HEK293 (cell line): ENCODE measurements around the gene GRAP2.

Experiments
- CTCF ChIA-PET: fragments of 350-600 bp; formaldehyde crosslinking; extraction: SDS; loops from one replicate; lab custom pipeline; 2021; ENCODE audit warnings: antibody characterized with exemption; lab: Yijun Ruan, JAX
- POLR2A ChIA-PET: fragments of 300-600 bp; formaldehyde crosslinking; extraction: SDS; loops from one replicate; lab custom pipeline; 2020; ENCODE audit warnings: antibody characterized with exemption, inconsistent platforms; lab: Yijun Ruan, JAX
- H3K27ac ChIP-seq: fragments of 200-500 bp; sonication (Bioruptor generic); 2 replicates; pipeline ENCODE4 v1.5.1; 2014; ENCODE audit warnings: low read depth, low read length, control low read depth, inconsistent platforms; ENCODE audit errors: extremely low read depth
- H3K36me3 ChIP-seq, 2 experiments: fragments of 200-500 bp in 1 of 2; sonication (Bioruptor generic) in 1 of 2; 1 replicate in 1 of 2; 2 replicates in 1 of 2; pipeline ENCODE4 v1.5.1; 2014 to 2017; ENCODE audit warnings: inconsistent platforms in 2 of 2, low read length in 2 of 2; ENCODE audit not compliant: control insufficient read depth in 2 of 2, insufficient read depth in 1 of 2
- H3K4me1 ChIP-seq: fragments of 200-500 bp; sonication (Bioruptor generic); 2 replicates; pipeline ENCODE4 v1.5.1; 2014; ENCODE audit warnings: mild to moderate bottlenecking, low read length, inconsistent platforms; ENCODE audit not compliant: control insufficient read depth, insufficient read depth
- H3K4me3 ChIP-seq: 2 replicates; pipeline ENCODE4 v1.5.1; 2011; ENCODE audit warnings: low read depth, mild to moderate bottlenecking, control low read depth, low read length, moderate library complexity
- H3K9me3 ChIP-seq: fragments of 200-500 bp; sonication (Bioruptor generic); 2 replicates; pipeline ENCODE4 v1.5.1; 2014; ENCODE audit warnings: low read depth, low read length, inconsistent platforms; ENCODE audit not compliant: control insufficient read depth, insufficient read depth
- BCL11A ChIP-seq: fragments of 450-650 bp; formaldehyde crosslinking; IDR thresholded peaks from 2 replicates; pipeline ENCODE4 v1.5.1; 2016; ENCODE audit warnings: low read depth, missing biosample characterization, missing genetic modification characterization
- GFI1B ChIP-seq: fragments of 450-650 bp; formaldehyde crosslinking; IDR thresholded peaks from 2 replicates; pipeline ENCODE4 v1.5.1; 2016; ENCODE audit warnings: missing biosample characterization, missing genetic modification characterization
- GLI2 ChIP-seq: fragments of 450-650 bp; formaldehyde crosslinking; IDR thresholded peaks from 2 replicates; pipeline ENCODE4; 2017; ENCODE audit warnings: missing biosample characterization, missing genetic modification characterization, low read depth, borderline replicate concordance
- HOXD13 ChIP-seq: sonication (generic); formaldehyde crosslinking; IDR thresholded peaks from 2 replicates; pipeline ENCODE4 v1.8.0; 2022; ENCODE audit warnings: missing genetic modification reagents, borderline replicate concordance
- KLF8 ChIP-seq: fragments of 450-650 bp; formaldehyde crosslinking; IDR thresholded peaks from 2 replicates; pipeline ENCODE4 v1.5.1; 2016; ENCODE audit warnings: missing biosample characterization, missing genetic modification characterization
- KLF9 ChIP-seq: fragments of 450-650 bp; formaldehyde crosslinking; IDR thresholded peaks from 2 replicates; pipeline ENCODE4 v1.5.1; 2016; ENCODE audit warnings: missing biosample characterization, missing genetic modification characterization, low read depth
- MEIS1 ChIP-seq: sonication (generic); formaldehyde crosslinking; IDR thresholded peaks from 2 replicates; pipeline ENCODE4 v1.8.1; 2022; ENCODE audit warnings: missing genetic modification reagents, mild to moderate bottlenecking, borderline replicate concordance
- PRDM1 ChIP-seq: fragments of 450-650 bp; formaldehyde crosslinking; IDR thresholded peaks from 2 replicates; pipeline ENCODE4; 2016; ENCODE audit warnings: missing biosample characterization, missing genetic modification characterization
- RBAK ChIP-seq: fragments of 450-650 bp; formaldehyde crosslinking; IDR thresholded peaks from 2 replicates; pipeline ENCODE4 v1.5.1; 2016; ENCODE audit warnings: missing biosample characterization, missing genetic modification characterization
- ZBTB8A ChIP-seq: fragments of 450-650 bp; formaldehyde crosslinking; IDR thresholded peaks from 2 replicates; pipeline ENCODE4 v1.5.1; 2016; ENCODE audit warnings: missing biosample characterization, missing genetic modification characterization
- ZNF114 ChIP-seq: fragments of 450-650 bp; formaldehyde crosslinking; IDR thresholded peaks from 2 replicates; pipeline ENCODE4 v1.5.0; 2017; ENCODE audit warnings: missing biosample characterization, missing genetic modification characterization
- ZNF169 ChIP-seq: fragments of 450-650 bp; formaldehyde crosslinking; IDR thresholded peaks from 2 replicates; pipeline ENCODE4 v1.5.1; 2016; ENCODE audit warnings: missing biosample characterization, missing genetic modification characterization
- ZNF248 ChIP-seq: fragments of 450-650 bp; formaldehyde crosslinking; IDR thresholded peaks from 2 replicates; pipeline ENCODE4 v1.5.1; 2017; ENCODE audit warnings: missing biosample characterization, missing genetic modification characterization
- ZNF398 ChIP-seq: fragments of 450-650 bp; formaldehyde crosslinking; IDR thresholded peaks from 2 replicates; pipeline ENCODE4 v1.5.1; 2017; ENCODE audit warnings: missing biosample characterization, missing genetic modification characterization
- ZNF521 ChIP-seq: fragments of 450-650 bp; formaldehyde crosslinking; IDR thresholded peaks from 2 replicates; pipeline ENCODE4 v1.5.1; 2017; ENCODE audit warnings: missing biosample characterization, mild to moderate bottlenecking, missing genetic modification characterization
- ZNF548 ChIP-seq: fragments of 450-650 bp; formaldehyde crosslinking; IDR thresholded peaks from 2 replicates; pipeline ENCODE4 v1.5.1; 2016; ENCODE audit warnings: missing biosample characterization, missing genetic modification characterization
- ZNF558 ChIP-seq: fragments of 450-650 bp; formaldehyde crosslinking; IDR thresholded peaks from 2 replicates; pipeline ENCODE4 v1.5.1; 2016; ENCODE audit warnings: missing biosample characterization, missing genetic modification characterization
- ZNF561 ChIP-seq: fragments of 450-650 bp; IDR thresholded peaks from 2 replicates; pipeline ENCODE4 v1.5.1; 2018; ENCODE audit warnings: missing biosample characterization, missing genetic modification characterization, borderline replicate concordance
- ZNF624 ChIP-seq: fragments of 450-650 bp; formaldehyde crosslinking; IDR thresholded peaks from 2 replicates; pipeline ENCODE4 v1.5.1; 2017; ENCODE audit warnings: missing biosample characterization, missing genetic modification characterization
- ZNF670 ChIP-seq: fragments of 450-650 bp; formaldehyde crosslinking; IDR thresholded peaks from 2 replicates; pipeline ENCODE4 v1.5.1; 2016; ENCODE audit warnings: missing biosample characterization, missing genetic modification characterization, low read depth
- ZNF704 ChIP-seq: fragments of 450-650 bp; formaldehyde crosslinking; IDR thresholded peaks from 2 replicates; pipeline ENCODE4 v1.5.1; 2016; ENCODE audit warnings: missing biosample characterization, missing genetic modification characterization
- ZNF707 ChIP-seq: fragments of 450-650 bp; formaldehyde crosslinking; IDR thresholded peaks from 2 replicates; pipeline ENCODE4 v1.5.1; 2016; ENCODE audit warnings: missing biosample characterization, missing genetic modification characterization

The GRAP2 gene

GRCh38 chr22:39935612-39936011 lies 34.7 kb downstream of the GRAP2 start:
- no peak overlapping the region for H3K4me3 ChIP-seq
- H3K27ac ChIP-seq = no peak overlapping the region
- no peak for TF ChIP-seq ZNF398 (tag by site-specific recombination)
- TF ChIP-seq ZNF548 = no peak
- no peak for TF ChIP-seq KLF8
- no peak for TF ChIP-seq KLF9 (tag by site-specific recombination)
- TF ChIP-seq ZNF624 = no peak
- TF ChIP-seq RBAK (tag by site-specific recombination) = no peak
- TF ChIP-seq ZNF704 (tag by site-specific recombination) = no peak
- TF ChIP-seq ZNF114 (tag by site-specific recombination) = no peak
- no peak for TF ChIP-seq ZNF558 (tag by site-specific recombination)
- TF ChIP-seq BCL11A (tag by site-specific recombination) = no peak
- TF ChIP-seq ZNF670 (tag by site-specific recombination) = no peak
- TF ChIP-seq ZNF561 (tag by site-specific recombination) = no peak
- no peak for TF ChIP-seq ZNF248 (tag by site-specific recombination)
- no peak for TF ChIP-seq HOXD13
- no peak for TF ChIP-seq GLI2 (tag by site-specific recombination)
- TF ChIP-seq GFI1B = no peak
- no peak for TF ChIP-seq MEIS1 (CRISPR knock-in tag)
- no peak for TF ChIP-seq ZNF169 (tag by site-specific recombination)
- no peak for TF ChIP-seq ZNF521 (tag by site-specific recombination)
- TF ChIP-seq ZBTB8A (tag by site-specific recombination) = no peak
- TF ChIP-seq, all 188 proteins: peak for 0
- no peaks in the 10 kb centered on the region for H3K36me3 ChIP-seq
- H3K4me1 ChIP-seq = no peaks in the 10 kb centered on the region
- H3K9me3 ChIP-seq = no peaks in the 10 kb centered on the region
- ChIA-PET CTCF (interaction anchor here (0.6 to 1.3 kb wide), 3 partner anchors 10 to 315 kb away, joined by 3 to 4 read pairs (median 3); no protein-coding TSS in a partner anchor), POLR2A (no interaction called here)

GRCh38 chr22:39936523-39937145 lies 35.8 kb downstream of the GRAP2 start:
- no peak overlapping the region for H3K4me3 ChIP-seq
- CTCF ChIA-PET = interaction anchor here (1.0 kb wide), 1 partner anchor 88 kb away, joined by 4 read pairs; no protein-coding TSS in a partner anchor
- no peak overlapping the region for H3K27ac ChIP-seq
- no peaks in the 10 kb centered on the region for H3K36me3 ChIP-seq
- TF ChIP-seq ZNF707 (tag by site-specific recombination) (no peak), PRDM1 (tag by site-specific recombination) (peak; percentile 89)
- POLR2A ChIA-PET = no interaction called here
- H3K4me1 ChIP-seq = 0 out of 2 replicates have a peak, but pooled peaks cover 2% of the 10 kb centered on the region
- no peaks in the 10 kb centered on the region for H3K9me3 ChIP-seq
